Dedifferentiated amniotic fluid mesenchymal stem cell (primary cell): ENCODE results near the gene P2RY12.
"Not testable (repeated sequence)": the region's sequence is repeated elsewhere in the genome, so short reads cannot be mapped to it uniquely, and the experiment has no call there.

Experiments used
- DNase-seq: peaks from one replicate; pipeline ENCODE4 v3.0.0-alpha.2; 2016; ENCODE audit errors: extremely low spot score

The P2RY12 gene

GRCh38 chr3:151393146-151393830 lies 8.7 kb upstream of the P2RY12 start:
- no peak for DNase-seq

GRCh38 chr3:151392191-151392590 lies 7.6 kb upstream of the P2RY12 start:
- not testable (repeated sequence) for DNase-seq

GRCh38 chr3:151391720-151392119 lies 7.2 kb upstream of the P2RY12 start:
- DNase-seq = no peak

- DNase-seq = no peak
Observed at GRCh38 chr3:151387842-151388241, 3.3 kb upstream of the P2RY12 start.

- no peak for DNase-seq
Observed at GRCh38 chr3:151387432-151387831, 2.9 kb upstream of the P2RY12 start.

- DNase-seq = no peak
Observed at GRCh38 chr3:151386056-151386455, 1.5 kb upstream of the P2RY12 start.

- DNase-seq = no peak
Observed at GRCh38 chr3:151383956-151384355, 597 bp downstream of the P2RY12 start.

GRCh38 chr3:151383111-151383510 lies 1.4 kb downstream of the P2RY12 start:
- DNase-seq = no peak

GRCh38 chr3:151382671-151383070 lies 1.9 kb downstream of the P2RY12 start:
- DNase-seq = no peak

- no peak for DNase-seq
Observed at GRCh38 chr3:151379083-151379734, 5.3 kb downstream of the P2RY12 start.

- no peak for DNase-seq
Observed at GRCh38 chr3:151377768-151378385, 6.7 kb downstream of the P2RY12 start.

- no peak for DNase-seq
Observed at GRCh38 chr3:151372063-151372820, 12.3 kb downstream of the P2RY12 start.

- no peak for DNase-seq
Observed at GRCh38 chr3:151371526-151371925, 13.0 kb downstream of the P2RY12 start.

GRCh38 chr3:151367448-151367847 lies 17.1 kb downstream of the P2RY12 start:
- DNase-seq = no peak

- DNase-seq = no peak
Observed at GRCh38 chr3:151366993-151367392, 17.6 kb downstream of the P2RY12 start.

- DNase-seq = no peak
Observed at GRCh38 chr3:151362751-151363174, 21.8 kb downstream of the P2RY12 start.

GRCh38 chr3:151357463-151357850 lies 27.1 kb downstream of the P2RY12 start:
- no peak for DNase-seq

- DNase-seq = no peak
Observed at GRCh38 chr3:151356794-151357462, 27.6 kb downstream of the P2RY12 start.

GRCh38 chr3:151351648-151352047 lies 32.9 kb downstream of the P2RY12 start:
- DNase-seq = no peak

- no peak for DNase-seq
Observed at GRCh38 chr3:151351219-151351618, 33.3 kb downstream of the P2RY12 start.

GRCh38 chr3:151350656-151351055 lies 33.9 kb downstream of the P2RY12 start:
- DNase-seq = no peak

- DNase-seq = no peak
Observed at GRCh38 chr3:151347432-151347831, 37.1 kb downstream of the P2RY12 start.
